D721Med (cell line): ENCODE data around the gene EVX1.

Experiments used
- DNase-seq: peaks from one replicate; pipeline ENCODE4 v3.0.0; 2011; ENCODE audit warnings: low spot score; ENCODE audit not compliant: insufficient read length
- FAIRE-seq: peaks from 2 replicates; lab custom pipeline; 2011; peaks lifted over from hg19 to GRCh38; lab: Jason Lieb, UNC
- CTCF ChIP-seq: IDR thresholded peaks from 2 replicates; pipeline ENCODE4 v1.5.1; 2012; ENCODE audit warnings: mild to moderate bottlenecking, control low read depth; ENCODE audit not compliant: insufficient read depth; ENCODE audit errors: missing control alignments

The EVX1 gene

DNA sequence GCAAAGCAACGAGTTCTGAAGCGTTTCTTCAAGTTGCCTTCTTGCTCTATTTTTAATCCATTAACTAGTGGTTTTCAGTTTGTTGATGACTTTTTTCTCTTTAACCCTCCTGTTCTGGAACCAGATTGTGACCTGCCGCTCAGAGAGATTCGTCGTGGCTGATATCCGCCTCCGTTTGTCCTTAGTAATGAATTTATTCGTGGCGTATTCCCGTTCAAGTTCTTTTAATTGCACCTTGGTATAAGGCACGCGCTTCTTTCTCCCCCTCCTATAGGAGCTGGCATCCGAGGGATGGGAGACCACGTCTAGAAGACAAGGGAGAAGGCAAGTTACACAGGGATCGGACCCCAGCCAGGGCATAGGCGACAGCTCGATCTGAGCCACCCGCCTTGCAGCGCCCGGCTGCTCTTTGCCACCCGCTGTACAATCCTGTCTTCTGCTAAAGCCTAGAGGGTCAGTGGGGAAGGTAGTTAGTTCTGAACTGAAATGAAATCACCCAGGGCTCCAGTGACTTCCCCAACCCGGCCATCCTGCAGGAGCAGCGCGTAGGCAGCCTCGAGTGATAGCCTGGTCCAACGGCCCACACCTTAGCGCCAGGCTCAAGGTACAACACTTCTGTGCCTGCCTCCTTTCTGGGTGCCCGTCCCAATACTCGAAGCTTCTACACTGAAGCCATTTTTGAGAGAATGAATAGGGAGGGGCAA is 44.3 kb upstream of the EVX1 start:
- DNase-seq, result no peak
- no peak for FAIRE-seq
- TF ChIP-seq CTCF, result no peak

GRCh38 chr7:27198871-27199801 is 43.5 kb upstream of the EVX1 start:
- DNase-seq (no peak), FAIRE-seq (no peak)
- no peak for TF ChIP-seq CTCF

GRCh38 chr7:27199849-27200760 is 42.5 kb upstream of the EVX1 start, which contains the start of gene HOXA13:
Gene HOXA13 (minus strand): TSS chr7:27200091. CDS start chr7:27200077, 14 bp downstream.
- TF ChIP-seq CTCF, result no peak
- no peak for FAIRE-seq
- no peak for DNase-seq

GRCh38 chr7:27200761-27201579 is 41.6 kb upstream of the EVX1 start:
- DNase-seq (no peak), FAIRE-seq (no peak)
- TF ChIP-seq CTCF, result no peak

DNA sequence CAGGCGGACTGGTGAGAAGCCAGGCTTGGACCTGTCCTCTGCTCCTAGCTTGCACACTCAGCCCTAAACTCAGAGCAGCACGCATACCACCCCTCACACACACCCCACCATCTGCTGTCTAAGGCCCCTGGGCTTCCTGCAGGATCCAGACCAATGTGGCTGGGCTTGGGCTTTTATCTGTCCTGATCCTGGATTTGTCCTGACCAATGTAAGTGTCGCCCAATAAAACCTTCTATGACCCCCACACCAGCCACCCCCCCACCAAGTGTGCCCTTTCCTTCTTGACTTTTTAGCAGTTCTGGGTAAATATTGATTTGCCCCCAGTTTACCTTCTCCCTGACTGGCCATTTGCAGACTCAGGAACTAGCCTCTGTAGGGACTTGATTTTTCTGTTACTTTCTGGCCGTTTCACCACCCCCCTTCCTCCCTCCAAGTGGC is 41.0 kb upstream of the EVX1 start:
- no peak for TF ChIP-seq CTCF
- FAIRE-seq, result no peak
- no peak for DNase-seq
